DMS 273 (cell line): ENCODE data around the gene CBFA2T2.
A peak's percentile ranks its signal among the peaks of the same experiment; 100 is the strongest.

Experiments
- DNase-seq: peaks from one replicate; lab custom pipeline; 2025; ENCODE audit not compliant: unreplicated experiment; lab: John Stamatoyannopoulos, UW

Gene CBFA2T2

GRCh38 chr20:33664085-33664761, 174.3 kb downstream of the CBFA2T2 start:
- peak; percentile 63 for DNase-seq

DNA sequence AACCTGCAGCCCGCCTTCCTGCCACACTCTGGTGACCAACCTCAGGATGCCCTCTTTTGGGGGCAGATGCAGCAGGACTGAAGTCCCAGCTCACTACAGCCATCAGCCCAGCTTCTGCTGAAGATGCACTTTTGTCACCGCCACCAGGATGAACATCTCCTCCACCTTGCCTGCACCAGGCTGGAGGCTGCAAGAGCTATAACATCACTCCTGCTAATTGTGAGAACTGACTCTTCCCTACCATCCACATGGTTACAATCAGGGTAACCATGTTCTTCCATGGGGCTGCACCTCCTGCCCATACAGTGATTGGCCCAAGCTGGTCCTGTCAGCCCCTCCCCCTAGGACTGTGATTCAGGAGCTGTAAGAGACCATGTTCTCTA, 174.9 kb downstream of the CBFA2T2 start:
- peak; percentile 50 for DNase-seq

DNA sequence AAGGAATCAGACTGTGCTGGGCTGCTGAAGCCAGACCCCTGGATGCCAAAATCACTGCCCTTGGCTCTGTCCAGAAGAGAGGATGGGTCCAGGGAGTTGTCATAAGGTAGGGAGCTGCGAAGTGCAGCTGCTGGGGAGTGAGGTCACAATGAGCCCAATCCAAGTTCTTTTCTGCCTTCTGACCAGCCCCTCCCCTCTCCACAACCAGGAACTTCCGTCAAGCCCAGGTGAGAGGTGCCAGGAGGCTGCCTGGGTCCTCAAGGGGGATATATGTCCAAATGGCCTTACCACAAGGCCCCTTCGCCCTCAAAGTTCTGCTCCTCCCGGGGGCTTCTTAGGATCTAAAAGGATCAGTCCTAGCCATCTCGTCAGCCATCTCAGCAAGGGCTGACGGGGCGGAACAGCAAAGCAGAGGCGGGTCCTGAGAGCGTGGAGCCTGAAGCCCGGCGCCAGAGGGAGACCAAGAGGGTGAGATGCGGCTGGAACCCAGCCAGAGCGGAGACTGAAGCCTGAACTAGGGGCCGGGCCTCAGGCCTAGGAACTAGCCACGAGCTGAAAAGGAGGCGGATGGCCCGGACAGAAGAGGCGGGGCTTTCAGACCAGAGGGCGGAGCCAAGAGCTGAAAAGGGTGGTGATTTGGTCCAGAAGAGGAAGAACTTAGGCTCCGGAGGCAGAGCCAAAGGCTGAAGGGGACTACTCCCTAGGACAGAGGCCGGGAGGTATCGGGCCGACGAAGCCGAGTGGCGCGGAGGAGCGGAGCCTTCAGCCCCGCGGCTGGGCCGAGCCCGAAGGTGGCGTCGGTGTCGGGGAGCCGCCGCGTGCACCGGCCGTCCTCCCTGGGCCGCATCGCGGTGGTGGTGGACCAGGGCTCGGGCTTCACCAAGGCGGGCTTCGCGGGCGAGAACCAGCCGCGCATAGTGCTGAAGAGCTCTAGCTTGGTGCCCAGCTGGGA, 176.7 kb downstream of the CBFA2T2 start, which contains the start of gene ACTL10:
TSS of gene ACTL10 (plus strand) at position 651 of the 952 bp plus-strand sequence. CDS start 555 bp downstream, outside the sequence.
- peak; percentile 44 for DNase-seq

- no peak for DNase-seq
These were observed 177.4 kb downstream of the CBFA2T2 start for GRCh38 chr20:33667245-33667675.

DNA sequence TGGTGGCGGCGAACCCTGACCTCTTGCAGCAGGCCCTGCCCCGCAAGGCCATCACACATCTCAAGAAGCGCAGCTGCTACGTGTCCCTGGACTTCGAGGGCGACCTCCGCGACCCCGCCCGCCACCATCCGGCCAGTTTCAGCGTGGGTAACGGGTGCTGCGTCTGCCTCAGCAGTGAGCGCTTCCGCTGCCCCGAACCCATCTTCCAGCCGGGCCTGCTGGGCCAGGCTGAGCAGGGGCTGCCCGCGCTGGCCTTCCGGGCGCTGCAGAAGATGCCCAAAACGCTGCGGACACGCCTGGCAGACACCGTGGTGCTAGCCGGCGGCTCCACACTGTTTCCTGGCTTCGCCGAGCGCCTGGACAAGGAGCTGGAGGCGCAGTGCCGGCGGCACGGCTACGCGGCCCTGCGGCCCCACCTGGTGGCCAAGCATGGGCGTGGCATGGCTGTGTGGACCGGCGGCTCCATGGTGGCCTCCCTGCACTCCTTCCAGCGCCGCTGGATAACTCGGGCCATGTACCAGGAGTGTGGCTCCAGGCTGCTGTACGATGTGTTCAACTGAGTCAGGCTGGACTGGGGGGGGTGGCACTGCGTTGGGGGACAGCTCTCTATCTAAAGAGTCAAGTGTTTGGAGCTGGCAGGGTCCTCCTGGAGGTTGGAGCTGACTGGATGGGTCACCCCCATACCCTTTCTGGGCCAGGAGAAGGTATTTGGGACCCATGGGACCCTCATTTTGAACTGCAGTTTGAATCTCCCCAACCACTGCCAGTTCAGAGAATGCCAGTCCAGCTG, 178.0 kb downstream of the CBFA2T2 start:
- peak; percentile 44 for DNase-seq

GRCh38 chr20:33668466-33669155, 178.7 kb downstream of the CBFA2T2 start:
- DNase-seq, result no peak

DNA sequence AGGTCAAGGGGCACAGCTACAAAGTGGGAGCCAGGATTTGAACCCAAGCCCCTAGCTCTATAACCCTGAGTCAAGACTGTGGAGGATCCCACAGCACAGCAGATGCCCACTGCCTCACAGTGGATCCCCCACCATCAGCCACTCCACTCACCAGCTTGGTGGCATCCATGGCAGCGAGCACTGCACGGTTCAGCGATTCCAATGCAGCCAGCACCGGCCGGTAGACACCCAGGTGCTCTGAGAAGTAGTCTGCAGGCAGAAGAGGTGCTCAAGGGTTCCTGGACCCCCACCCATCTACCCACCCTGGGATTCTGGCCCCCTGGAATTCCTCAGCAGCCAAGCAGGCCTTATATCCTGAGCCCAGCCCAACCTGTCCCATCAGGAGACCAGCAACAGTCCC, 179.3 kb downstream of the CBFA2T2 start:
- DNase-seq, result no peak

GRCh38 chr20:33669873-33670640, 180.2 kb downstream of the CBFA2T2 start:
- DNase-seq, result no peak

DNA sequence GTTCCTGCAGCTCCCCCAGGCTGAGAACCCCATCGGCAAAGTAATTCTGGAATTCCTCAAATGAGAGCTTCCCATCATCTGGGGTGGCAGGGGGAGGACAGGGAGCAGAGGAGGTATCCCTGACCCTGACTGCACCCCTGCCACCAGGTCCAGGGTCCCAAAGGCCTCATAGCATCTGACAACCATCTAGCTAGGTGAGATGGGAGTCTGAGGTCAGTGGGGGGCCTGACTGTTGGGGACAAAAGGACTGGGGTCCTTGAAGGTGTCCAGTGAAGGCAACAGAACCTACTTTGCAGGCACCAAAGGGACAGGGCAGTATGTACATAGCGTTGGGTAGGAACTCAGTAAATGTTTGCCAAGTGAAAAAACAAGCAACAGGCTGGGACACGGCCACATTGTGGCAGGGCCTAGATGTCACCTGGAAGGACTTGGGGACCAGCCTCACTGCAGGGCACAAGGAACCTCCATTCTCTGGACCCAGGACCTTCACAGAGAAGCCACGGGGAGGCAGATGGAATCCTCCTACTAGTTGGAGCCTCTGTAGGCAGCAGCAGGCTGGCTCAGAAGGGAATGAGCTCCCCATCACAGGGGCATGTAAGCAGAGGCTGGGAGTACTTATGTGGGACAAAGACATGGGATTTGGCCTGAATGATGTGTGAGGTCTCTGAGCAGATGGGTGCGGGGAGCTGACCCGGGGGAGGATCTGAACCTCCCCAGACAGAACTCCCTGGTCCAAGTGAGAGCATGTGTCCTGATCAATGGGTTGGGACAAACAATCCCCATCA, 181.0 kb downstream of the CBFA2T2 start:
- no peak for DNase-seq

- DNase-seq, result no peak
These were observed 181.8 kb downstream of the CBFA2T2 start for GRCh38 chr20:33671573-33672288.

DNA sequence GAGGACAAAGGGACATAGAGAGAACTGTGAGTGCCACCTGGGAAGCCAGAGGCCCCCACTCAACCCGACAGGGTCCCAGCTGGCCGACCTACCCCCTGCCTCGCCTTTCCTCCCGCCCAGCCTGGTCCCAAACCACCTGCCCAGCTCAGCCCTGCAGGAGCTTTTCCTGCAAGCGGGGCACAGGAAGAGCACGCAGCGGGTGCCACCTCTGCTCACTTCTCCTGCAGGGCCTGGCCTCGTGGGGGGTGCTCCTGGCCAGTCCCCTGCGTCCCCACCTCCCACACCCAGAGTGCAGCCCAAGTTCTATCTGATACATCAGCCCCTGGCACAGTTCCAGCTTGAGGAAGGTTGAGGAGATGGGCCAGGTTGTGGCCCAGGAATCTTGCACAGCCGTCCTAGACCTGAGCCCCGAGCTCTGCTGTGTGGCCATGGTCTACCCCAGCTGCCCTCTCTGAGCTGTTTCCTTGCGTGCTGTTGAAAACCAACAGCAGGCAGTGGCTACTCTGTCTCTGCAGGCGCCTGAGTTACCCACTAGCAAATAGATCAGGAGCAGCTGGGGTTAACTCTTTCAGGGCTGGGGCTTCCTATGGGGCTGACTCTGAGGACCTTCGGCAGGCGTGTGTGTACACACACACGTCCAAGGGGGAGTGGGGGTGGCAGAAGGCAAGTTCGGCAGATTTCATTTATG, 182.7 kb downstream of the CBFA2T2 start:
- DNase-seq, result peak; percentile 85

- DNase-seq, result no peak
These were observed 183.2 kb downstream of the CBFA2T2 start for GRCh38 chr20:33673114-33673409.

DNA sequence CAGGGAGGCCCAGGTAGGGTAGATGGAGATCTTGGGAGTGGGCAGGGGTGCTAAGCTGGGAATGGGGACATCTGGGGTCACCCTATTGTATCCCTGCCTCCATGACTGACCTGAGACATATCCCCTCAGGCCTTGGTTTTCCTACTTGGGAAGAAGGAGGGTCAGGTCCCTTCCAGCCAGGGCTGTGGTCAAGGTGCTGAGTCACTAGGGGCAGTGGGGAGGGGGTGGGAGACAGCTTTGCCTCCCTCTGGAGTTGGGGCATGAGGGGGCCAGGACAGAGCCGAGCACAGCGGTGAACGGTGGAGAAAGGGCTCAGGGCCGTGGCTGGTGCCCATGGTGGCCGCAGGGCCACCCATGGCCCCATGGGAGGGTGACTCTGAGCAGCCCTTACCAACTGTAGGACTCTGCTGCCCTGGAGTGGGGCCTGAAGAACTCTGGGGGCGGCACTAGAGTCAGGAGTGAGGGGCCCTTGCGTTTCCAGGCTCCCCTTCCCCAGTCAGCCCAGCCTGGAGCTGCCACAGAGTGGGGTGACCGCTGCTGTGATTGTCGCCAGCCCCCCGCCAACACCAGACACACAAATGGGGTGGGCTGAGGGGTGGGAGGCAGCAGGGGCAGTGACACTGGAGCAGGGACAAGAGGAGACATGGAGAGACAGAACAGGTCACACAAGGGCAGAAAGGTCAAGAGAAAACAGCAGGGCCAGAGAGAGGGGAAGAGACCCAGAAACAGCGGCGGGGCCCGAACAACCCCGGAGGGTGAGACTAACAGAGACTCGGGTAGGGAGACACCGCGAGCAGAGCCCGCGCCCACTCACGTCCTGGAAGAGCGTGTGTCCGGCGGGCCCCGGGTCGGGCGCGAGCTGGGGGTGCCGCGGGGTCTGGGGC, 183.8 kb downstream of the CBFA2T2 start:
- DNase-seq, result no peak

- DNase-seq, result peak; percentile 93
These were observed 184.6 kb downstream of the CBFA2T2 start, which contains the start of gene NECAB3 for GRCh38 chr20:33674294-33675135. NECAB3 (minus strand) TSS chr20:33674428; CDS start chr20:33674352, 76 bp downstream.

- peak; percentile 75 for DNase-seq
These were observed 185.5 kb downstream of the CBFA2T2 start for GRCh38 chr20:33675136-33675959.
